Activated CD8-positive, alpha-beta memory T cell treated with anti-CD3 and anti-CD28 coated beads for 48 hours (primary cell): Measurements from ENCODE around the gene WDR59.
"Not testable (repeated sequence)": the region's sequence is repeated elsewhere in the genome, so short reads cannot be mapped to it uniquely, and the experiment has no call there.

ENCODE experiments used
- DNase-seq, 3 experiments: peaks; one replicate each; pipeline ENCODE4 v3.0.0-alpha.2; 2020; ENCODE audit warnings: low read depth in 2 of 3, low spot score in 2 of 3

Gene WDR59

GRCh38 chr16:74908759-74909158 is 76.2 kb downstream of the WDR59 start:
- not testable (repeated sequence) for DNase-seq

DNA sequence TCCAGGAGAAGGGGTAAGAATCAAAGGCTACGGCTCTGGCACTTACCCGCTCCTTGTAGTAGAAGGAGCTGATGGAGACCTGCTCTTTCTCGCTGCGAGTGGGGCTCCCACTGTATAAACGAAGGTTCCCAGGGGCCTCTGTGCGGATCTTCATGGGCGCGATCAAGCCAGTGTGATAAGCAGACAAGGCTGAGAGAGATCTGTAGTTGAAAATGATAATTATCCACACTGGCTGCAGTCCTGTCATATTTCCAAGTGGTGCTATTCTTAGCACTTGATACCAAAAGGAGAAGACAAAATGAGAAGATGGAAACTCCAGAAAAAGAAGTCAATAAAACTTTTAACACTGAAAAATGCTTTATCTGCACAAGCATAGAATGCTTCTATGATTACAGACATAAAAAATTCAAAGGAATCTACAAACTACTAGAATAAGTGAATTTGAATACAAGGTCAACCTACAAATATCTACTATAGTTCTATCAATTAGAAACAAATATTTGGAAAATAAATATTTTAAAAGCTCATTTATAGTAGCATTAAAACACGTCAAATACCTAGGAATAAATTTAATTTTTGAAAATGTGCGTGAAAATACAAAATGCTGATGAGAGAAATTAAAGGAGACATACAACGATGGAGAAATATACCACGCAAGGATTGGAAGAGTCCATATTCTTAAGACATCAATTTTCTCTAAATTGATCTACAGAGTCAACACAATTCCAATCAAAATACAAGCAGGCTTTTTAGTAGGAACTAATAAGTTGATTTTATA is 80.8 kb downstream of the WDR59 start:
- no peak for DNase-seq

DNA sequence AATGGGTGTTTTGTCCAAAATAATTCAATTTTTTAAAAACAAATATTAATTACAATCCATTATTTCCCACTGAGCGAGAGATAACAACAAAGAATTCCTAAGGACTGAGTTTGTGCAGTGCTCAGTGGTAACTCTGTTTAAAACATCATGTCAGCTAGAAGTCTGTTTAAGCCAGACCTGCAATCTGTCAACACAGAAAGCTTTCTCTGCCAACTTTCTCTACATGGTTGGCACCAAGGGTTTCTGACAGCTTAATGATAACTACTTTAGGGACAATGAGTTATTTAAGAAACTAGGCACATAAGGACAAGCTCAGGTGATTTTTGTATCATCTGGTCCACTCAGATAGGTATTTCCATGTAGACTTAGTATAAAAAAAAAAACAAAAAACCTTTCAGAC is 81.8 kb downstream of the WDR59 start:
- DNase-seq, result no peak

DNA sequence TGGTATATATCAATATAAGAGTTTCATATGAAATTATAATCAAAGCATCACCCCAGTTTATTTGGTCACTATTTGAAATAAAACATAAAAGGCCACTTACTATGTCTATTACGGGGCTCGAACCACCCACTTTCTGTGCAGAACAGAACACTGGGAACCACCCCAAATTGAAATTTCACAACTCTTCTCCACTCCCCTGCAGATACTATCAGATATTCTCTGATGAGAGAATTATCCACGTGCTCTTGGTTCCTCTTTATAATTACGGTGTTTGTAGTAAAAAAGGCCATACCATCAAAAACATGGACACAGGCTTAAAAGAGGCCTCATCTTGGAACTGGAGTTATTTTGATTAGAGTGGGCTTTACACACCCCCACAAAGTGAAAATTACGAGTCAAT is 82.8 kb downstream of the WDR59 start:
- DNase-seq, result no peak

- DNase-seq, result no peak
These were observed 83.3 kb downstream of the WDR59 start for GRCh38 chr16:74901606-74902005.

GRCh38 chr16:74899816-74900215 is 85.1 kb downstream of the WDR59 start:
- no peak for DNase-seq

GRCh38 chr16:74898659-74899058 is 86.3 kb downstream of the WDR59 start:
- no peak for DNase-seq

DNA sequence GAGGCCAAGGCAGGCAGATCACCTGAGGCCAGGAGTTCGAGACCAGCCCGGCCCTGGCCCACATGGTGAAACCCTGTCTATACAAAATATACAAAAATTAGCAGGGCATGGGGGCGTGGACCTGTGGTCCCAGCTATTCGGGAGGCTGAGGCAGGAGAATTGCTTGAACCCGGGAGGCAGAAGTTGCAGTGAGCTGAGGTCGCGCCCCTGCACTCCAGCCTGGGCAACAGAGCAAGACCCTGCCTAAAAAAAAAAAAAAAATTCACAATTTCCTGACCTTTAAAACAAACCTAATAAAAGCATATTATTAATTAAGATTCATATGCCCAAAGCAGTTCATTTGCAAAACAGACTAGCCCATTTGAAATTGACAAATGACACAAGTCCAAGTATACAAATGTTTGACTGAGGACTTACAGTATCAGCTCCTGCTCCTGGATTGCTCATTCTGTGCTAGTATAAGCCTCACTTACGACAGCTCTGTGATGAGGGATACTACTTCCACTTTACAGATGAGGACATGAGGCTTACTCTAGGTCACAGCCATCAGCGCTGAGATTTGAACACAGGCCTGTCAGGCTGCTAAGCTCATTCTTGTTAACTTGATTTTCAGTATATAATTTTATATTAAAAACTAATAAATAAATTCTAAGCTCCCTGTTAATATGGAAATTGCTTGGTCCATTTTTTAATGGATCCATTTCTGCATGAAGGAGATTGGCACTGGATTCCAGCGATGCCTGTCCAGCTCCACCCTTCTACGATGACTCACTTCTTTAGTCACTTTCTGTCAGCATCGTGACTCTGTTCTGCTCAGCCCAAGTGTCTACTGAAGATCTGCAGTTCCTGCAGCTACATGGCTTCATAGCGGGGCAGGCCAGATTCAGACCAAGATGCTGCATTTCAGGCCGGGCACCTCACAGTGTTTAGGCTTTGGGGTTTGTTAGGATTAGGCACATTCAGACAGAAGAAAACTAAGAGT is 88.2 kb downstream of the WDR59 start:
- no peak for DNase-seq

- no peak for DNase-seq
These were observed 91.4 kb downstream of the WDR59 start for GRCh38 chr16:74893541-74893940.

- no peak for DNase-seq
These were observed 92.1 kb downstream of the WDR59 start for GRCh38 chr16:74892574-74893461.

- DNase-seq, result no peak
These were observed 96.0 kb downstream of the WDR59 start for GRCh38 chr16:74888888-74889287.

- no peak for DNase-seq
These were observed 96.6 kb downstream of the WDR59 start for GRCh38 chr16:74888232-74888862.

GRCh38 chr16:74887084-74887483 is 97.8 kb downstream of the WDR59 start:
- DNase-seq, result no peak

DNA sequence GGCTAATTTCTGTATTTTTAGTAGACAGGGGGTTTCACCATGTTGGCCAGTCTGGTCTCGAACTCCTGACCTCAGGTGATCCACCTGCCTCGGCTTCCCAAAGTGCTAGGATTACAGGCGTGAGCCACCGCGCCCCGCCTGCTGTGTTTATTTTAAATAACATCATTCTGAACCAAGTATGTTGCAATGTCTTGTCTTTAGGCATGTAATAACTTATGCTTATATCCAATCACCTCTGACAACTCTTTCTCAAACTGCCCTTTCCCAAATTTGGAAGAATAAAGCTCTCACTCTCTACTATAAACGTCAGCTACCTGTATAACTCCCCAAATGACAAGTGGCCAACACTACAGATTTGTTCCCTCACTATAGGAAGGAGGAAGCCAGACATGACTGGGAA is 107.2 kb downstream of the WDR59 start:
- DNase-seq, result no peak

DNA sequence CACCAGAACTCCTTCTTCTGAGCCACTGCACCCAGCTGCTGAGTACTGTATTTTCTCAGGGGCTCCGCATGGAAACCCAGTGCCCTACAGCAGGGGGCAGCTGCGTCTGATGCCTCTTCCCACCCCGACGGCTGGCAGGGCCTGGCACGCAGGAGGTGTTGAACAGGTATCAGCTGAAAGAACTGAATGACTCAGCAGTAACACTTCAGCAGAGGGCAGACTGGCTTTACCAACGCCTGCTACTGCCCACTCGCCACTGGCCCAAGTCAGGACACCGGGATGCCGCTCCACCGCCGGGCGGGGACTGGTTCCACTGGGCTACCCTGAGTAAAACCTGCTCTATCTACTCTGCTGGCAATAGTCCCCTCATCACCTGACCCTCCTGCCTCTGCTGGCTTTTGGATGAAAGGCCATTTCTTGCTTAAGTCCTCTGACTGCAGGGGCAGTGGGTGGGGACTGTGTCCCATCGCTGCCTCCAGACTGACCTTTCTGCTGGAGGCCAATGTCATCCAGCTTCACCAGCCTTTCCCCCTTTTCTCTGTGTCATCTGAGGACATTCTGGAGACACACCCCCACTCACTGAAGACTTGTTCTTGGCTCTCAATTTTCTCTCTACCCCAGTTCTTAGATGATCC is 109.9 kb downstream of the WDR59 start:
- no peak for DNase-seq

DNA sequence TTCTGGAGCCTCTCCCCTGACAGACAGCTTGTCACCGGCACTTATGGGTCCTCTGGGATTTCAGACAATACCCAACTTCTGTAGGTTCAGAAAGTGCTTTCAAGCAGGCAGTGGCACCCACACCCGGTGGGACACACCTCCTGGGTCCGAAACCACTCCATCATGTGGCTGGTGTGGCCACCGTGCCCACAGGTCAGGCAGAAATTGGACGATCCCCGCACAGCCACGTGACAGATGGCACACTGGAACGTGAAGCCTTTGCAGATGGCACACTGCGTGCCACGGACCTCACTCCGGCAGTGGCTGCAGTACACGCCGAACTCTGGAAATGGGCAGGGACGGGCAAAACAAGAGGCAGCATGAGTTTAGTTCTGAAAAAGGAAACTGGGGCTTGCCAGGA is 110.8 kb downstream of the WDR59 start:
- DNase-seq, result no peak

- DNase-seq, result no peak
These were observed 112.6 kb downstream of the WDR59 start for GRCh38 chr16:74872302-74872701.

GRCh38 chr16:74871608-74872007 is 113.3 kb downstream of the WDR59 start:
- no peak for DNase-seq

- DNase-seq, result no peak
These were observed 116.4 kb downstream of the WDR59 start for GRCh38 chr16:74868501-74868900.

- DNase-seq, result no peak
These were observed 116.9 kb downstream of the WDR59 start for GRCh38 chr16:74868035-74868434.
